GM12864 (cell line): ENCODE measurements around the gene CNDP1.
"Not testable (repeated sequence)": the region's sequence is repeated elsewhere in the genome, so short reads cannot be mapped to it uniquely, and the experiment has no call there.

Experiments
- DNase-seq: peaks from one replicate; pipeline ENCODE4 v3.0.0-alpha.2; 2011; ENCODE audit warnings: low read depth
- H3K4me3 ChIP-seq: 2 replicates; pipeline ENCODE4 v1.5.1; 2011; ENCODE audit warnings: mild to moderate bottlenecking, low read depth, low read length, control low read depth
- CTCF ChIP-seq: IDR thresholded peaks from 2 replicates; pipeline ENCODE4 v1.5.1; 2011; ENCODE audit warnings: low read depth, mild to moderate bottlenecking, moderate library complexity, low read length, control low read depth, inconsistent platforms; ENCODE audit errors: missing control alignments

CNDP1 gene

GRCh38 chr18:74499633-74500032 is 34.7 kb upstream of the CNDP1 start:
- peak; percentile 55 for DNase-seq
- TF ChIP-seq CTCF: no peak
- H3K4me3 ChIP-seq: peak overlapping the region; percentile 61

GRCh38 chr18:74500372-74500771 is 33.9 kb upstream of the CNDP1 start:
- H3K4me3 ChIP-seq: peak overlapping the region; percentile 61
- no peak for TF ChIP-seq CTCF
- no peak for DNase-seq

- not testable (repeated sequence) for DNase-seq
- H3K4me3 ChIP-seq: peak overlapping the region; percentile 61
Measured at GRCh38 chr18:74500774-74501173, 33.5 kb upstream of the CNDP1 start.

- no peak for DNase-seq
- H3K4me3 ChIP-seq: peak overlapping the region; percentile 61
- no peak for TF ChIP-seq CTCF
Measured at GRCh38 chr18:74501386-74501785, 32.9 kb upstream of the CNDP1 start.

- no peak overlapping the region for H3K4me3 ChIP-seq
- no peak for TF ChIP-seq CTCF
- no peak for DNase-seq
Measured at GRCh38 chr18:74503137-74503536, 31.2 kb upstream of the CNDP1 start.

- DNase-seq: no peak
- no peak for TF ChIP-seq CTCF
- no peak overlapping the region for H3K4me3 ChIP-seq
Measured at GRCh38 chr18:74505776-74506175, 28.5 kb upstream of the CNDP1 start.

- H3K4me3 ChIP-seq: no peak overlapping the region
- no peak for TF ChIP-seq CTCF
- no peak for DNase-seq
Measured at GRCh38 chr18:74506448-74507084, 27.7 kb upstream of the CNDP1 start.
